Putamen (tissue), 1 donor: ENCODE measurements around the gene DACH2.
A peak's percentile ranks its signal among the peaks of the same experiment; 100 is the strongest.

Experiments used
- DNase-seq: peaks from one replicate; pipeline ENCODE4 v3.0.0-alpha.2; 2016; ENCODE audit warnings: low spot score

Gene DACH2

DNA sequence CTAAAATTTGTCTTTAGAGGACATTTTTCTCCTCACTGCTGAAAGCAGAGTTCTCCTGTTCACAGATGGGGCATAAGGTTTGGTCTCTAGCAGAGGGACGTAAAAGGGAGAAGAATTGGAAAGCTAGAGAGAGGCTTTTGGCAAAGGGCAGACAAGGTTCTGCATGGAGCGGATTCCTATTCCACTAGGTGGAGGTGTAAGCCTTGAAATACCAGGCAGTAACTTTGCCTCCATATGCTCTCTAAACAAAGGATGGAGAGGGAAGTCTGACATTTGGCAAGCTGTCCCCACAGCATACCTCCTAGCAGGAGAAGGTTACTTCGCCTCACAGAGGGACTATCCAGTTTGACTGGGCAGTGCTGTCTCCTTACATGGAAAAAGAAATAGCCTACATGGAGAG lies 174.7 kb downstream of the DACH2 start:
- DNase-seq = no peak

DNA sequence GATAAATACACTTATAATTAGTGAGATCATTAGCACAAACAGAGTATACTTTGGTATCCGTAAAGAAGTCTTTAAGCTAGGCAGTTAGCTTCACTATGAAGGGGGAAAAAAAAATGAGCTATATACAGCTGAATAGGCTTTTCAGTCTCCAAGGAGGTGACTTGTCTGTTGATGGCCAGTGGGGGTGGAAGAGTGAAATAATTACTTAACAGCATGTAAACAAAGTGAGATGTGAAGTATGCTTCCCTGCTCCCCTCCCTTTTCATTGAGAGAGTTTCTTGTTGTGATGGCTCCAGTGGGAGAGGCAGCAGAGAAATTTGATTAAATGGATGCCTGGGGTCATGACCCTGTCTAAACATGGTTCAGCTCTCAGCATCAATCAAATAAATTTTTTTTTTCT lies 180.9 kb downstream of the DACH2 start:
- no peak for DNase-seq

DNA sequence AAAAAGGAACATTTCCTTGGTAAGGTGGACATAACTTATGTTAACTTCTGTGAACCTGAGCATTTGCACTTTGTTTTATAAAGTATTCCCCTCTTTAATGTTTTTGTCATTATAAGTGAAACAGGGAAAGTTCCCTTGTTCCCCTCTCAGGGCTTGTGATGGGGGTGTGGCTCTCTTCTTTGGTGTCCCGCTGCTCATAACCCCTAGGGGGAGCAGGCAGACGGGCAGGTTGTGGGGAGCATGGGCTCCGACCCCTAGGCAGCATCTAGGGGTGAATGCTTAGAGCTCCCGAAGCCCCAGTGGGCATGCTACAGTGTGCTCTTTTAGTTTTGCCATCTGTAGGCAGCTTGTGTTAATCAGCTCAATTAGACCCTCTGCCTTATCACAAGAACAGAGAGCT lies 200.4 kb downstream of the DACH2 start:
- DNase-seq = no peak

DNA sequence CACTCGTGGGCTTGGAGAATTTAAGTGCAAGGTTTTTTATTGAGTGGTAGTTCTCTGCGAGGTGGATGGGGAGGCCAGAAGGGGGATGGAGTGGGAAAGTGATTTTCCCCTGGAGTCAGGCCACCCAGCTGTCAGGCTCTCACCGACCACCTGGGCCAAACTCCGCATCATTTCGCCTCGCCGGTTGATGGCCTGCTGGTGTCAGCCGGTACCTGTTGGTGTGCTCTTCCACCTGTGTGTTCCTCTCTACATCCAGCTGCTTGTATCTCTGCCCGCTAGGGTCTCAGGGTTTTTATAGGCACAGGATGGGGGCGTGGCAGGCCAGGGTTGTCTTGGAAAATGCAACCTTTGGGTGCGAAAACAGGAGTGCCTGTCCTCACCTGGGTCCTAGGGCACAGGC lies 200.9 kb downstream of the DACH2 start:
- no peak for DNase-seq

DNA sequence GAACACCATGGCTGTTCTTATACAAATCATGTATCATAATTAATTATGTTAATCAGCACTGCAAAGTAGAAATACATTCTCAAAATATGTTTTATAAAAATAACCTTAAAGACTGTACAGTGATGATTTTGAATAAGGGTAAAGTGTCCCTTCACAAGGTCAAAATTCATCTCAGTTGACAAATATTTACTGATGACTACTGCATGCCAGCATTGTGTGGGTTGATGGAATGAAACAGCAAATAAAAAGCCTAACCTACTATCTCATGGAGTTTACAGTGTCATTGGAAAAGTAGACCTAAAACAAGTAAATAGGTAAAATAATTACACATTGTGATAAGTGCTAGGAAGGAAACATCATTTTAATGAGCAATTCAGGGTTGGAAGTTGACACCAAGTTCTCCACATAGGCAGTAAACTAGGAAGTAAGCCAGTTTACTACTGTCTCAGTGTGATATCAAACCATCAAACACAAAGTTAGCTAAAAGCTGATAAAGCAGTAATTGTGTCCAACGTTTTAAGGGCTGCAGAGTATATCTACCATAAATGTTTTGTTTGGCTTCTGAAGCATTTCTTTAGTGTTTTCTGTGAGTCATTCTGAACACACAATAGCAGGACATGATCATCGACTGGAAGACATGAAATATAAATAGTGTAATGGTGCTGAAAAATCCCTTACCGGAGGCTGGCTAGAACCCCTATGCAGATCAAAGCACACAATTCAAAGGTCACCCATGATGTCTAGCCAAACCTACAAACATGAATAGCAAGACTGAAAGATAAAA lies 221.8 kb downstream of the DACH2 start:
- no peak for DNase-seq

DNA sequence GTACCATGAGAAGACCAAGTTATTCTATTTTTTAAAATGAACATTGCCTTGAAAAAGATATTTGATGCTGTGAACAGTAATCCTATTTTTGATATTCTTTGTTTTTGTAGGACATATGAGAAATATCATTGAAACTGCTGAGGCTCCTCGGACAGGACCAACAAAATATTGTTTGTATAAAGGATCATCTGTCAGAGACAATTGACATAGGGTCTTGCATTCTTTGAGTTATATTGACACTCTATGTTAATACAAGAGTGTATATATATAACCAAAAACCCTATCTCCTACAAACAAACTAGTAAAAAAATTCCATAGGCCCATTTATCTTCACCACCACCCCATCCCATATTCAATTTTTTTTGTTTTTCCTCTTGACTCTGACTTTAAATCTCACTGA lies 222.7 kb downstream of the DACH2 start:
- no peak for DNase-seq

DNA sequence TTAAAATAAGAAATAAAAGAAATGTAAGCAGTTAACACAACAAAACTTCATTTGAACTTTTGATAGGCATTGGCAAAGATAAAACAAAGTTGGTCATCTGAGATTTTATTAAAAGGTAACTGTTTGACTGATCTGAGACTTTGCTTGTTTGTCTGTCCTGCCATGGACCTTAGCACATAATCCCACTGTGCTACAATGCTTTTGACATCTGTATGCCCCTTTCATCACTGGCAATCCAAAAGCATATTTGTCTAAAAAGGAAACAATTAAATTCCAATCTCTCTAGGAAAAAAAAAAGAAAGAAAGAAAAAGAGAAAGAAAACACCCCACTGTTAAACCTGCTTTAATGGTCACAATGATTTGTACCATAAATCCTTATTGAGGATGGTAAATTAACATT lies 231.0 kb downstream of the DACH2 start:
- DNase-seq = no peak

DNA sequence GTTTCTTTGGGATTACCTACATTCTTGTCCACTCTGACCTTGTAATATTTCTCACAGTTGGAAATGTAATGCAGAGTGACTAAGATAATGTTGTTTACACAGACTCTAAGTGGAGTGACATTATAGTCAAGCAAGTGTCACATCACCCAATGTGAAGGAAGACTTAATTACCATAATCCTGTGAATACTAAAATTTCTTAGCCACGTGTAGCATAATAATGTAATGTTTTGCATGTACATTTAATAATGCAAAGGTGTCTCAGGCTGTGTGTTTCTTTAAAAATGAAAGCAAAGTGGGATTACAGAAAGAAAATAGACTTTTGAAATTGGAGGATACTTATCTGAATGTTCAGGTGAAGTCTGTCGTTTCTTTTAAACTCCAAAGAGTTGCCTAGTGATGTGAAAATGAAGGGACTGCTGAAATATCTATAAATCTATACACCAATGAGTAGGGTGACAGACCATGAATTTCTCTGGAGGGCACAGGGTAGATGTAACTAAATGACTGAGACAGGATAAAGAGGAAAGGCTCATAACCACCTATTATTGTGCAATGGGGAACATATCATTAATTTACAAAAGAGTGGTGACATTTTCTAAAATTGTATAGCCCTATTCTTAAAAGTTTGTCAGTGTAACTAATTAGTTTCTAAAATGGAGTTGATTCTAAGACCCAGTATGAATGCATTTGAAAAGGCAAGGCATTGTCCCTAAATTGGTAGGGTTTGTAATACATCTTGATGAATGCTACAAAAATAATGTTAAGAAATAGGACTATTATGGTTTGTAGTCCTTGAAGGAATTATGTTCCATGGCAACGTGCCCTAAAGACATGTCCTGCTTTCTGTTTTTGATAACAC lies 235.7 kb downstream of the DACH2 start:
- DNase-seq = no peak

DNA sequence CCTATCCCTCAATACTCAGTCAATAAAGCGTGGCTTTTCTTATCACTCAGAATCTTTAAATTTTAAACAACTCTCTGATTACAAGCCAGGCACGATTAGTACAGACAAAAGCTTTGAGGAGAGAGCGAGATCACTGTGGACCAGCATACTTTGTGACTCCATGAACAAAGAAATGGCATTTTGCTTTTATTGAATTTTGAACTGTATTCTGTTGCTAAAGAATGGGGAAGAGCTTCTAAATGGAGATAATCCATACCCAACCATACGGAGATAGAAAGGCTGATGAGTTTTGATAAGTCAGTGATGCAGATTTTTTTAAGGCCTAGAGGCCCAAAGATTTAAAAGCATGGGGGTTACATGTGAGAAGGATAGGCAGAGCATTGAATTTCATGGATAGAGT lies 259.1 kb downstream of the DACH2 start:
- no peak for DNase-seq

DNA sequence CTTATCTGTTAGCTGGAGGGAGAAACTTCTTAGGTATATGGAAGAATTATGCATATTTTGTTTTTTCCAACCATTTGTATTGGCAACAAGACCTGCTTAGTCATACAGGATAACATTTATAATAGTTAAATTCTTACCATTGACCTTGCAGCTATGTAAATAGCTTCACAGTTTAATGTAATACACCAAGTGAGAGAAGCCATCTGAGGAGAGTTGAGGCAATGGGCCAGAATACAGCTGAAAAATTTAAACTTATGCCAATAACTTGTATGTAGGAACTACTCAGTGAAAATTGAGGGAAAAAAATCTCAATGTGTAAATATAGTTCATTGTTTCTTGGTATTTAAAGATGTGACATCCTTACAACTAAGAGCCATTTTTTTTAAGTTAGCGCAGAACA lies 273.5 kb downstream of the DACH2 start:
- DNase-seq = no peak

DNA sequence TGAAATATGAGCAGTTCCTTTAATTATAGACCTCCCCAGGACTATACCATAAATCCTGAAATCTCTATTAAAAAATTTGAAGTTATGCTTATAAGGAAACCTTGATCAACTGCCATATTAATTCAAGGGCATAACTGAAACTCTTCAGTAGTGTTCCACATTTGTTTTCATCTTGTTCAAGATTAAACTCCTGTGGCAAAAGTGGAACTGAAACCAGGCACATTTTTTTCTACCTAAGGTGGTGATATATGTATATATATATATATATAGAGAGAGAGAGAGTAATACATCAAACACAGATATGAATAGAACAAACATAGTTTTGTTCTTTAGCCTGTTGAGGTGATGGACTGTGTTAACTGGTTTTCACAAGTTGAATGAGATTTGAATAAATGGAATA lies 287.9 kb downstream of the DACH2 start:
- DNase-seq = no peak

DNA sequence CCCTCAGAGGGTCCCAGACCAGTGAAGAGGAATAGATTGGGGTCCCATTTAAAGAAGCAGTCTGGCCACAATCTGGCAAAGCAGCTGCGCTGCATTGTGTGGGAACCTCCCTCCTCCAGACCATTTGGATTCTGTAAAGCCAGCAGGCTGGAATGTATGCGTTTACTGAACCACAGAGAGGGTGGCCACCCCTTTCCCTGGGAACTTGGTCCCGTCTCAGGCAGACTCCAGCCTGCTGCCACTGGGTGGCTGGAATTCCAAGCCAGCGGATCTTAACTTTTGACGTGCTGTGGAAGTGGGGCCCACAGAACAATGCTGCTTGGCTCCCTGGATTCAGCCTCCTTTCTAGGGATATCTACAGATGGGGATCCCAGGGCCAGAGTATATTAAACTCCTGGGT lies 307.2 kb downstream of the DACH2 start:
- no peak for DNase-seq

DNA sequence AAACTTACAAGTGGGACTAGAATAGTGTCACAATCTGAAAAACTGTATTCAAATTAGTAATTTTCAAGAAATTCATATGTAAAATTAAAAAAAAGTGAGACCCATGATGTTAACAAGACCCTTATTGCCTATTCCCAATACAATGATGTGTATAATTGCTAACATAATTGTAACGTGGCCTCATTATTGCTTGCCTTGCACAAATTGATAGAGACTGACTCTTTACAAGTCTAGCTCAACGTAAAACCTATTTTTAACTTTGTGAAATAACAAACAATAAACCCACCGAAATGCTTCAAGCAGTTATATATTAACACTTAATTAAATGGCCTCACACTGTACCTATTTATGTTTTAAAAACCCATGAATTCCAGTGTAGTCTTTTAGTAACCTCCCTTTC lies 312.5 kb downstream of the DACH2 start:
- DNase-seq = no peak

DNA sequence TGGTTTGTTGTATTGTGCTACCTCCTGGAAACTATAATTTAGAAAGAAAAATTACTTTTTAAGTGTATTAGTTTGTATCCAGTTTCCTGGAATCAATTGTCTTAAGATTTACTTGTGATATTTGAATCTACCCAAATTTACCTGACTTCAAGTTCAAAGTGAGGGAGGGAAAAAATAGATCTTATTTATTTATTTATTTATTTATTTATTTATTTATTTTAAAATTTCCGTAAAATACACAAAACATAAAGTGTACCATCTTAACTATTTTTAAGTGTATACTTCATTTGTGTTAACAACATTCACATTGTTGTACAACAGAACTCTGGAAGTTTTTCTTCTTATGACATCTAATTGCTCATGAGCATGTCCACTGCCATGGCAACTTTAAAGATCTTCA lies 356.0 kb downstream of the DACH2 start:
- no peak for DNase-seq

DNA sequence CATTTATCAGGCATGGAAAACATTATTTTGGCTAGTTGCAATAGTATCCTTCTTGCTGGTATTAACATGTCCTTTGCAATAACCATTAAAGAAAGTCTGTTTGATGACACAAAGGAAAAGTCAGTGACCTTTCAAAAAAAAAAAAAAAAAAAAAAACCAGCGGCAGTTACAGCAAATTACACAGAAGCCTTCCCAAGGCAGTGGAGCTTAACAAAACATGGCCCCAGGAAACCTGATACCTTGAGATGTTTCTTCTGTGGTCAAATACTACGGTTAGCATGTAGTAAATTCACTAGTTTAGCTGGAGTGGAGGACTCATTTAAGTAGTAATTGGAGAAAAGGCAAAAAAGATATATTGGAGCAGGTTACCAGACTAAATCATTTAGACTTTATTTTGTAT lies 359.1 kb downstream of the DACH2 start:
- no peak for DNase-seq

DNA sequence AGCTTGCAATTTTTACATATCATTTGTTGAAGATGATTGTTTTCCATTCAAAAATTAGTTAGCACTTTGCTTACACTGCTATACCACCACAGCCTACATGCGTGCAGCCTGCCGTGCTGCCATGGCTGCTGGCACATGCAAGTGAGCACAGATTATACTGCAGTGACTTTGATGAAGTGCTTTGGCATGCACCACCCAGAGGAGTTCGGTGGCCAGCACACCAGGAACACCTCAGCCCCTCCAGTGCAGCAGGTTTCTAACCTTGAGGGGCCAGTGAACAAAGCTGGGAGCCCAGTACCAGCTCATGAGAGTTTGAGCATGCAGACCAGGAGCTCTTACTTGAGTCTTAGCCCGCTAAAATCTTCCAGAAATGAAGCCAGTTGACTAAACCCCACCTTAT lies 431.5 kb downstream of the DACH2 start:
- DNase-seq = no peak

DNA sequence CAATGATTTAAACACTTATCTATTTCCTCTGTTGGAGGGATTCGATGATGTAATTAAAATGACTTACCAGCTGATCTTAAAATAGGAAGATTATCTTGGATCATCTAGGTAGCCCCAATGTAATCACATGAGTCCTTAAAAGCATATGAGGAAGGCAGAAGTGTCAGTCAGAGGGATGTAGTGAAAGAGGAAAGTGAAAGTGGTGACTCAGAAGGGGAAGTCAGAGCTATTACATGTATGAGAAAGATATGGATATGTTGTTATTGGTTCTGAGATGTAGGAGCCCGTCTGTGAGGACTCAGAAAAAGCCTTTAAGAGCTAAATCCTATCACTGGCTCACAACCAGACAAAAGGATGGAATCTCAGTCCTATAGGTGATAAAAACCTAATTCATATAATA lies 456.4 kb downstream of the DACH2 start:
- DNase-seq = no peak

DNA sequence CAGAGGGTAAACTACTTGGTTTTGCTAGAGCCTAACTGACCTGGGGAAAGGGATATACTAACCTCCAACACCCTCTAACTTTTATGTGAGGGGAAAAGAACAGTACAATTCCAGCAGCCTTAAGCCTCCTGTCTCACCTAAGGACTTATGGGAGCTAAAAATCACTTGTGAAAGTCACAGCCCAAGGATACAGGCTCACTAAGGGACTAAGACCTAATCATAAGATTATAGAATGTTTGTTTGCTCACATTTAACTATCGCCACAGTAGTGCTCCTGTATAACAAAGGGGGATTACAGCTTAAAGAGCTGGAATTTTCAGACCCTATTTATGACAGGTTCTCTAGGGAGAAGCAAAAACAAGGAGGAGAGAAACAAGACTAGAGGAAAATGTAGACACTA lies 548.7 kb downstream of the DACH2 start:
- DNase-seq = no peak

DNA sequence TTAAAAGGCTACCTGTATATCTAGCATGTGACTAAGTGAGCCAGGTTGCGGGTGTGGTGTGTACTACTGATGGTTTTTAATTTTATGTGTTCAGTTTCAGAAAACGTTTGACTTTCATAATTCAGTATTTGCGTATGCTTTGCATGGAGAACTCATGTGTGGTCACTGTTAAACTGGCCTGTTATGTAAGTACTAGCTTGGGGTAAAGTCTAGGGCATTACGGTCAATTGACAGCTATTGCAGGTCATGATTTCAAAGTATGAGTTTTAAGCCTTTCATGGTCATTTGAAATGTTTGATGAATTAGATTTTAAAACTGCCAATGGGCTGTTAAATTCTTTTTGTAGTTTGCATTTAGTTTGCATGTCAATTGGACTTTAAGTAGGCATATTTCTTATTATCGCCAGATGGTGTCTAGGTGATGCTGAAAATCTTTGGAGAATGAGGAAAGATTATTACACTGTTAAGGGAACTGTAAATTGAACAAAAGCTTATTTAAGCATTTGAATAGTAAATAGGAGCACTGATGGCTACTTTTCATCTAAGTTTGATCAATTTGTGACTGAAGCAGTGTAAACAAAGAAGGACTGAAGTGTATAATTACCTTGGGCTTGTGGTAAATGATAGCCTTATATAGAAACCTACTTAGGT lies 563.4 kb downstream of the DACH2 start:
- DNase-seq = no peak

DNA sequence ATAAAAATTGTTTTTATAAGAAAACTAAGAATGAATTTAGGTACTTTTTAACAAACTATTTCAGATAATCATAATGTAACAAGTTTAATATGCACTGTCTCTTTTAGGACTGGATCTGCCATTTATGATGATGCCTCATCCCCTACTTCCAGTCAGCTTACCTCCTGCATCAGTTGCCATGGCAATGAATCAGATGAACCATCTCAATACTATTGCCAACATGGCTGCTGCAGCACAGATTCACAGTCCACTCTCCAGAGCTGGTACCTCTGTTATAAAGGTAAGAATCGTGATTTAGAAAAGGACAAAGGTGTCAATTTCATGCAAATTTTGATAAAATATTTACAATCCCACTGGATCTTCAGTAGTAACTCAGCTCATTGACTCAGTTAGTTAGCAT lies 566.2 kb downstream of the DACH2 start:
- peak; percentile 25 for DNase-seq

DNA sequence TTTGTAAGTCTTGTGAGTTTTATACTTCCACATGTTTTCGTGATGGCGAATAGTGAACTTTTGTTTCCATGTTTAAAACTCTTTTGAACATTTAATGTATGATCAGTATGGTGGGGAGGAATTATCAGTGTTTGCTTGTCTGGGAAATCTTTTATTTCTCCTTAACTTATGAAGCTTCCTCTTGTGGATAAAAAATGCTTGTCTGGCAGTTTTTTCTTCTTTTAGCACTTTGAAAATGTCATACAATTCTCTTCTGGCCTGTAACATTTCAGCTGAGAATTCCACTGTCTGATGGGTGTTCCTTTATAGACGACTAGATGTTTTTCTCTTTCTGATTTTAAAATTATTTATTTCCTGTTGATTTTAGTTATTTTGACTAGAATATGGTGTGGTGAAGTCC lies 576.0 kb downstream of the DACH2 start:
- no peak for DNase-seq

DNA sequence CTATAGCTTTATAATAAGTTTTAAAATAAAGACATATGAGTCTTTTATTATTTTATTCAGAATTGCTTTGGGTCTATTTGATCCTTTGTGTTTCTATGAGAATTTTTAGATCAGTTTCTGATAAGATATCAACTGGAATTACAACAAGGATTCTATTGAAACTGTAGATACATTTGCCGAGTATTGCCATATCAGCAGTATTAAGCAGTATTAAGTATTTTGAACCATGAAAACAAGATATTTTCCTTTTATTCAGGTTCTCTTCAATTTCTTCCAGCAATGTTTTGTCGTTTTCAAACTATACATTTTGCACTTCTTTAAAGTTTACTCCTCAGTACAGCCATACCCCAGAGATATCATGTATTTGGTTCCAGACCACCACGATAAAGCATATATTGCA lies 598.8 kb downstream of the DACH2 start:
- DNase-seq = no peak

DNA sequence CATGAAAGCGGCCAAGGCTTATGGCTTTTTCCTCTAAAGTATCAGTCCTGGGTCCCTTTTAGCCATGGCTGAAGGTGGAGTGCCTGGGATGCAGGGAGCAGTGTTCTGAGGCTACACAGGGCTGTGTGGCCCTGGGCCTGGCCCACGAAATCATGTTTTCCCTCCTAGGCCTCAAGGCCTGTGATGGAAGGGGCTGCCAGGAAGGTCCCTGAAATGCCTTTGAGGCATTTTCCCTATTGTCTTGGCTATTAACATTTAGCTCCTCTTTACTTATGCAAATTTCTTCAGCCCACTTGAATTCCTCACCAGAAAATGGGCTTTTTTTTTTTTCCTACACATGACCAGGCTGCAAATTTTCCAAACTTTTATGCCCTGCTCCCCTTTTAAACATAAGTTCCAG lies 657.0 kb downstream of the DACH2 start:
- DNase-seq = no peak
